Peyer's patch (tissue), 4 donors: Measurements from ENCODE around the gene KMT2E. TPM values are rescaled to one million over a fixed set of nuclear protein-coding genes. Genes with fewer than 3 reads are reported as not detected.

Experiments used
- DNase-seq, 3 donors: peaks; one replicate each; pipeline ENCODE4 v3.0.0-alpha.2; 2017 to 2019
- H3K27ac ChIP-seq, 4 donors: fragments of 200-600 bp; sonication (generic); one replicate each; pipeline ENCODE4 v1.5.1; 2016 to 2019
- H3K27me3 ChIP-seq, 2 donors: fragments of 200-600 bp; sonication (generic); one replicate each; pipeline ENCODE4 v1.5.1; 2019
- H3K36me3 ChIP-seq, 3 donors: fragments of 200-600 bp; sonication (generic); one replicate each; pipeline ENCODE4 v1.5.1; 2016 to 2019
- H3K4me1 ChIP-seq, 4 donors: fragments of 200-600 bp; sonication (generic); one replicate each; pipeline ENCODE4 v1.5.1; 2016 to 2019
- H3K4me3 ChIP-seq, 4 donors: fragments of 200-600 bp; sonication (generic); 1 replicate in 3 of 4; 2 replicates in 1 of 4; pipeline ENCODE4 v1.5.1; 2016 to 2019; ENCODE audit warnings: mild to moderate bottlenecking in 1 of 4
- H3K9me3 ChIP-seq, 4 donors: fragments of 200-600 bp; sonication (generic); one replicate each; pipeline ENCODE4 v1.5.1; 2016 to 2019; ENCODE audit warnings: mild to moderate bottlenecking in 1 of 4
- POLR2A ChIP-seq, 2 donors: fragments of 450-650 bp; IDR thresholded peaks; one replicate each; pipeline ENCODE4 v1.5.1; 2017; ENCODE audit warnings: antibody characterized with exemption in 2 of 2, mild to moderate bottlenecking in 2 of 2, moderate library complexity in 2 of 2
- total RNA-seq, 4 donors: library from RNA; depleted of rRNA; stranded (reverse); fragments of >200 nt; gene quantifications; one replicate each; pipeline ENCODE4 v1.1.0, GENCODE V29; 2016
- TF ChIP-seq, protein P1 (sequence below), 6 experiments: fragments of 450-650 bp in 4 of 6; fragments of 200-600 bp in 2 of 6; sonication (generic) in 1 of 6; IDR thresholded peaks; one replicate each; pipeline ENCODE4 v1.5.1; 2017 to 2019; ENCODE audit warnings: antibody characterized with exemption in 6 of 6, mild to moderate bottlenecking in 3 of 6, moderate library complexity in 1 of 6

KMT2E gene
- total RNA-seq, 4 donors from 2014 or later: 88.6 to 170 (median 130) TPM

DNA sequence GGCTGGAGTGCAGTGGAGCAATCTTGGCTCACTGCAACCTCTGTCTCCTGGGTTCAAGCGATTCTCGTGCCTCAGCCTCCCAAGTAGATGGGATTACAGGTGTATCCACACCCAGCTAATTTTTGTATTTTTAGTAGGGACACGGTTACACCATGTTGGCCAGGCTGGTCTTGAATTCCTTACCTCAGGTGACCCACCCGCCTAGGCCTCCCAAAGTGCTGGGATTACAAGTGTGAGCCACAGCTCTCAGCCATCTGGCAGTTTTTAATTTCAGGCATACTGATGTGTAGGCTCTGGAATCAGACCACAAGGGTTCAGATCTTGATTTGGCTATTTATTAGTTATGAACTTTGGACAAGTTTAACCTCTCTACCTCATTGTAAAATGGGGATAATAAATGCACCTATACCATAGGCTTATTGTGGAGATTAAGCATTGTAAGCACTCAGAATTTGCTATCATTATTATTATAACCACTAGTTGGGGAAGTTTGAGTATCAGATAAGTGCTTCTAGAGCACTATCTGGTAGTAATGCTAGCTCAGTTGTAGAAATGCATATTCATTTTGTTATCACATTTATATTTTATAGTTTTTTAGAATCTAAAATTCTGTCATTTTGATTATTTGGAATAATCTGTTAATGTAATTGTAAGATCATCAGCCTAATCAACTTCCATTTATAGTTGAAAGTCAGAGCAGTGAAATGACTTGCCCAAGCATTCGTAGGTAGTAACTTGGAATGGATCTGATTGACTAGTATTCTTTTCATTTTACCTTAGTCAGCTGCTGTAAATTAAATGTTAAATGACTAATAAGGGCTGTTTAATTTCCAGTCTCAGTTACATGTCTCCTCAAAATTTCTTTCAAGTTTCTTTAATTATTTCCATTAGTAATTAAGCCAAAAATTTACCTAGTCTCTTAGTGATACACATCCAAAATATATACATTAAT, 22.5 kb downstream of the KMT2E start:
- Histone ChIP-seq H3K9me3 (no peaks in the 10 kb centered on the region), H3K27me3 (no peaks in the 10 kb centered on the region), H3K27ac (no peak overlapping the region), H3K4me1 (peaks cover 0 to 38% (median 9%) of the 10 kb centered on the region in 4 donors), H3K4me3 (no peak overlapping the region), H3K36me3 (peaks cover 0 to 7% (median 0%) of the 10 kb centered on the region in 3 donors)
- TF ChIP-seq, protein P1, sequence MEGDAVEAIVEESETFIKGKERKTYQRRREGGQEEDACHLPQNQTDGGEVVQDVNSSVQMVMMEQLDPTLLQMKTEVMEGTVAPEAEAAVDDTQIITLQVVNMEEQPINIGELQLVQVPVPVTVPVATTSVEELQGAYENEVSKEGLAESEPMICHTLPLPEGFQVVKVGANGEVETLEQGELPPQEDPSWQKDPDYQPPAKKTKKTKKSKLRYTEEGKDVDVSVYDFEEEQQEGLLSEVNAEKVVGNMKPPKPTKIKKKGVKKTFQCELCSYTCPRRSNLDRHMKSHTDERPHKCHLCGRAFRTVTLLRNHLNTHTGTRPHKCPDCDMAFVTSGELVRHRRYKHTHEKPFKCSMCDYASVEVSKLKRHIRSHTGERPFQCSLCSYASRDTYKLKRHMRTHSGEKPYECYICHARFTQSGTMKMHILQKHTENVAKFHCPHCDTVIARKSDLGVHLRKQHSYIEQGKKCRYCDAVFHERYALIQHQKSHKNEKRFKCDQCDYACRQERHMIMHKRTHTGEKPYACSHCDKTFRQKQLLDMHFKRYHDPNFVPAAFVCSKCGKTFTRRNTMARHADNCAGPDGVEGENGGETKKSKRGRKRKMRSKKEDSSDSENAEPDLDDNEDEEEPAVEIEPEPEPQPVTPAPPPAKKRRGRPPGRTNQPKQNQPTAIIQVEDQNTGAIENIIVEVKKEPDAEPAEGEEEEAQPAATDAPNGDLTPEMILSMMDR (IDR thresholded peaks at IDR 0.05): peak in 1 of 6 experiments; percentile 21
- TF ChIP-seq POLR2A (IDR thresholded peaks at IDR 0.05): no peak
- no peak for DNase-seq

DNA sequence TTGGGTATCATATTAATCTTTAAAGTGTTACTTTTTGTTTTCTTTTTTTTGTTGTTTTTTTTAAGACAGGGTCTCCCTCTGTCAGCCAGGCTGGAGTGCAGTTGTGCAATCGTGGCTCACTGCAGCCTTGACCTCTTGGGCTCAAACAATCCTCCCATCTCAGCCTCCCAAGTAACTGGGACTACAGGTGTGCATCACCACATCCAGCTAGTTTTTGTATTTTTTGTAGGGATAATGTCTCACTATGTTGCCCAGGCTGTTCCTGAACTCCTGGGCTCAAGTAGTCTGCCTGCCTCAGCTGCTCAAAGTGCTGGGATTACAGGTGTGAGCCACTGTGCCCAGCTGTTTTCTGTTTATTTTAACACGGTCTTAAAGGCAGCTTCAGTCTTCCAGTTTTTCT, 23.3 kb downstream of the KMT2E start:
- no peaks in the 10 kb centered on the region for H3K27me3 ChIP-seq
- no peak overlapping the region for H3K4me3 ChIP-seq
- peaks cover 0 to 16% (median 0%) of the 10 kb centered on the region in 3 donors for H3K36me3 ChIP-seq
- DNase-seq: no peak
- peaks cover 0 to 38% (median 9%) of the 10 kb centered on the region in 4 donors for H3K4me1 ChIP-seq
- no peak for TF ChIP-seq POLR2A (IDR thresholded peaks at IDR 0.05)
- TF ChIP-seq, protein P1 (IDR thresholded peaks at IDR 0.05): no peak
- H3K27ac ChIP-seq: no peak overlapping the region
- H3K9me3 ChIP-seq: no peaks in the 10 kb centered on the region

DNA sequence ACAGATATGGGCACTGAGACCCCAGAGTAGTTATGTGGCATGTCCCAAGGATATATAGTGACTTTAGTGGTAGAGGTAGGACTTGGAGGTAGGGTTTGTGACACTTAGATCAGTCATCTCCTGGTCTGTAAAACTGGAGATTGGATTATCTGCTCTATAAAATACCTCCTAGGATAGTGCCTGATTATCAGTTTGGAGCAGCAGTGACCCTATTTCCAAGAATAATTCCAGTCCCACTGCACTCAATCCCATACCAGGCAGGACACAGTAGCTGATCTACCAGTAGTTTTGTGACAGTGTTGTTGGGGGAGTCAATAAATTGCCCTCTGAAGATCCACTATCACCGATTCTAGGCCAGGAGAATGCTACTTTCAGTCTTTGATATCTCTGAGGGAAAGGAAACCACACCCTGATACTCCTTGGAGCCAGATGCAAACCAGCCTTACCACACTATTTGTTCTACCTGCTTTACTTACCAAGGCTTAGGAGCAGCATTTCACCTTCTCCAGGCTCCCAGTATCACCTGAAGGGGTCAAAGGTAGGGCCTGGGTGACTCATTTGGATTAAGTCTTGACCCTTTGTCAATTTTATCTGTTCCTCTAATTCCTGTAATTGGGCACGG, 30.6 kb downstream of the KMT2E start:
- Histone ChIP-seq H3K4me1 (peaks cover 0 to 4% (median 0%) of the 10 kb centered on the region in 4 donors), H3K9me3 (no peaks in the 10 kb centered on the region), H3K27ac (peak overlapping the region in 1 of 4 donors; percentile 56), H3K27me3 (no peaks in the 10 kb centered on the region), H3K36me3 (peaks cover 0 to 57% (median 0%) of the 10 kb centered on the region in 3 donors), H3K4me3 (no peak overlapping the region)
- DNase-seq: no peak
- TF ChIP-seq, protein P1 (IDR thresholded peaks at IDR 0.05): no peak

DNA sequence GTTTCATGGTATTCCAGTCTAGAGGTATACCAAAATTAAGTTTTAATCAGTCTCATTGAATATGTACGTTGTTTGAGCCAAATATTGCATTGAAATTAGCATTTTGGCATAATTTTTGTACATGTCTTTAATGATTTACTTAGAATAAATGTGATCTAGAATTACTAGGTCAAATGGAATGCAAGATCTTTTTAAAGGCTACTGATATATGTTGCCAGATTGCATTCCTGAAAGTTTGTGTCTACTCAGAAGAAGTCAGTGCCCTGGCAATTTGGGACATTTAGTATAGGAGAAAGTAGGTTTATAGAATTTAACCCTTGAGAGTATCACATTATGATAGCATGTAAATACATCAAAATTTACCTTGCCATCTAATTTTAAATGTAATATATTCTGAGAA, 32.4 kb downstream of the KMT2E start:
- H3K27ac ChIP-seq: no peak overlapping the region
- H3K36me3 ChIP-seq: peaks cover 0 to 59% (median 0%) of the 10 kb centered on the region in 3 donors
- TF ChIP-seq, protein P1 (IDR thresholded peaks at IDR 0.05): no peak
- TF ChIP-seq POLR2A (IDR thresholded peaks at IDR 0.05): no peak
- H3K9me3 ChIP-seq: no peaks in the 10 kb centered on the region
- no peak for DNase-seq
- no peak overlapping the region for H3K4me3 ChIP-seq
- H3K4me1 ChIP-seq: no peaks in the 10 kb centered on the region
- H3K27me3 ChIP-seq: no peaks in the 10 kb centered on the region

DNA sequence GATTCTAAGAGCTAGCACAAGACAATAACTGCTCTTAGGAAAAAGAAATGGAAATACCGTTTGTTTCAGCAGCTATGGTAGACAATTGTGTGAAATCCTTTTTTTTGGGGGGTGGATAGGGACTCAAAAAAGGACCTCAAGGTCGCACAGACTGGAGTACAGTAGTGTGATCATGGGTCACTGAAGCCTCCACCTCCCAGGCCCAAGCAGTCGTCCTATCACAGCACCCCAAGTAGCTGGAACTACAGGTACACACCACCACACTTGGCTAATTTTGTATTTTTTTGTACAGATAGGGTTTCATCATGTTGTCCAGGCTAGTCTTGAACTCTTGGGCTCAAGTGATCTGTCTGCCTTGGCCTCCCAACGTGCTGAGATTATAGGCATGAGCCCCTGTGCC, 33.9 kb downstream of the KMT2E start:
- DNase-seq: no peak
- Histone ChIP-seq H3K4me3 (no peak overlapping the region), H3K27me3 (no peaks in the 10 kb centered on the region), H3K9me3 (no peaks in the 10 kb centered on the region), H3K36me3 (peaks cover 0 to 55% (median 0%) of the 10 kb centered on the region in 3 donors), H3K4me1 (no peaks in the 10 kb centered on the region), H3K27ac (no peak overlapping the region)
- no peak for TF ChIP-seq POLR2A (IDR thresholded peaks at IDR 0.05)
- TF ChIP-seq, protein P1 (IDR thresholded peaks at IDR 0.05): no peak
